ENCODE measurements around the gene SPI1.
"Not testable (repeated sequence)": the region's sequence is repeated elsewhere in the genome, so short reads cannot be mapped to it uniquely, and the experiment has no call there.

The SPI1 gene

DNA sequence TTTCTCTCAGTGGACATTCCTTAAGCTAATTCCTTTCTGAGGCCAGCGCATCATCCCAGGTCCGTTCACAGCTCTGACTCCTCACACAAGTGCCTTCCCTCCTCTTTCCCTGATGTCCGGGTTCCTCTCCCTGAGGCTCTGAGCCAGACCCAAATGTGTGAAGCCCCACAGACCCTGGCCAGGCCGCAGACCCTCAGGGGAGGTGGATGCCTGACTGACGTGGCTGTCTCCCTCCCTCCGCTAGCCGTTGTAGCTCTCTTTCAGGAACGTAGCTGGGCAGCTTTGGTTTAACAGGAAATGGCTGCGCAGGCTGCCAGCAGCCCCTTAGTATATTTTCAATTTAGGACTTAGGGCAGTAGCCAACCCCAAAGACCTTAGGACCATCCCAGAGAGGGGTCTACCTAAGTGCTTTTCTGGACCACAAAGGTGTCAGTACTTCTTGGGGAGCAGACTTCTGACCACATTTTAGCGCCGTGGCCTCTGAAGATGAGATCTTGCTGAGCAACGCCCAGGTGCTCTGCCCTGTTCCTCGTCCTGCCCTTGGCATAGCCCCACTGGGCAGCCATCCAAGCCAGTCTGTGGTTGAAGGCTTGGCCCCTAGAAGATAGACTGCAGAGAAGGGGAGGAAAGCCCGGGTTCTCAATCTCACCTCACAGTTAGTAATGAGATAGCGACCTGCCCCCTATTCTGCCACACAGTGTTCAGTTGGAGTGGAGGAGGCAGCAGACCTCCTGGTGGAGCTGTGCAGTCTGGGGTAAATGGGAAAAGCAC lies 52.9 kb downstream of the SPI1 start:
- no peak overlapping the region for H3K4me3 Mint-ChIP-seq
- H3K27me3 Mint-ChIP-seq (ENCODE audit: low read depth): no peaks in the 10 kb centered on the region
- no peak overlapping the region for H3K27ac Mint-ChIP-seq
- H3K4me1 Mint-ChIP-seq (ENCODE audit: low read depth): peaks cover 2% of the 10 kb centered on the region
- no peaks in the 10 kb centered on the region for H3K9me3 Mint-ChIP-seq
- peaks cover 37% of the 10 kb centered on the region for H3K36me3 Mint-ChIP-seq (ENCODE audit: low read depth)

DNA sequence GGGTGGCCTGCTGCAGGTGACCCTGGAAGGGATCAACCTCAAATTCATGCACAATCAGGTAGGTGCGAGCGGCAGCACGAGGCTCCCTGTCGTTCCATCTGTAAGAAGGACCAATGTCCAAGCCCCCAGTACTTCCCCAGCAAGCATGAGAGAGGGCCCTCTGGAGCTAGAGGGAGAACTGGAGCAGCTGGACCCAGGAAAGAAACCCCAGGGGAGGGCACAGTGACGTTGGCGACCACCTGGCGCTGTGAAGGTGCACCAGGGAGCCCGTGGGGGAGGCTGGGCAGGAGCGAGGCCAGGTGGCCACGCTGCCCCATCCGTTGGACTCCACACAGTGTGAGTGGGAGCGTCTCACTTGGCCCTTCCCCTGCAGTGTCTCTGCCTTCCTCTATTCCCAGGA lies 53.8 kb downstream of the SPI1 start:
- Mint-ChIP-seq H3K9me3 (no peaks in the 10 kb centered on the region), H3K4me1 (ENCODE audit: low read depth) (peaks cover 2% of the 10 kb centered on the region), H3K36me3 (ENCODE audit: low read depth) (peaks cover 37% of the 10 kb centered on the region), H3K27ac (no peak overlapping the region), H3K4me3 (no peak overlapping the region), H3K27me3 (ENCODE audit: low read depth) (no peaks in the 10 kb centered on the region)

- no peaks in the 10 kb centered on the region for H3K9me3 Mint-ChIP-seq
- no peaks in the 10 kb centered on the region for H3K27me3 Mint-ChIP-seq (ENCODE audit: low read depth)
- peaks cover 27% of the 10 kb centered on the region for H3K36me3 Mint-ChIP-seq (ENCODE audit: low read depth)
- H3K4me1 Mint-ChIP-seq (ENCODE audit: low read depth): peaks cover 6% of the 10 kb centered on the region
- no peak overlapping the region for H3K4me3 Mint-ChIP-seq
- H3K27ac Mint-ChIP-seq: no peak overlapping the region
Measured at GRCh38 chr11:47318166-47318565, 60.2 kb downstream of the SPI1 start.

DNA sequence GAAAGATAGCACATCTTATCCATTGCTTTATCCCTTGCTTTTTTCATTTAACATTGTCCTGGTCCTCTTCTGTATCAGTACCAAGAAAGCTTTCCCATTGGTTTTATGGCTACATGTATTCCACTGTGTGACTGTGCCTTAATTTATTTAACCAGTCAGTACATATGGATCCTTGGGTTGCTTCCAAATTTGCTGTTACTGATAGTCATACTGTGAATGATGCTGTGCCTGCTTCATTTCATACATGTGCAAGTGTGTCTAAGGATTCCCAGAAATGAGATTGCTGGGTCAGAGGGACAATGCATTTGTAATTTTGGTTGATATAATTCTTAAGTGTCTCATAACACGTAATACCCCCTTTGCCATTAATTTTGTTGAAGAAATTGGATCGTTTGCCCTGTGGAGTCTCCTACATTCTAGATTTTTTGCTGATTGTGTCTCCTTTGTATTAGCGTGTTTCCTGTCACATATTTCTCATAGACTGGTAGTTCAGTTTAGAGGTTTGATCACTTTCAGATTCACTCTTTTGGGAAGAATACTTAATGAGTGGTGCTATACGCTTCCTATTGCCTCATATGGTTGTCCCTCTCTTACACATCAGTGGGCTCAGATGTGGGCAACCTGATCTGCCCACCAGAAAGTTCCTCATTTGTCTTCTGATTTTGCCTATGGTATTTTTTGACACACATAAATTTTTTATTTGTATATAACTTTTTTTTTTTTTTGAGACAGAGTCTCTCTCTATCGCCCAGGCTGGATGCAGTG lies 61.1 kb downstream of the SPI1 start:
- Mint-ChIP-seq H3K4me3 (no peak overlapping the region), H3K36me3 (ENCODE audit: low read depth) (peaks cover 31% of the 10 kb centered on the region), H3K27ac (peak overlapping the region; percentile 1), H3K4me1 (ENCODE audit: low read depth) (peaks cover 6% of the 10 kb centered on the region), H3K27me3 (ENCODE audit: low read depth) (no peaks in the 10 kb centered on the region), H3K9me3 (no peaks in the 10 kb centered on the region)

DNA sequence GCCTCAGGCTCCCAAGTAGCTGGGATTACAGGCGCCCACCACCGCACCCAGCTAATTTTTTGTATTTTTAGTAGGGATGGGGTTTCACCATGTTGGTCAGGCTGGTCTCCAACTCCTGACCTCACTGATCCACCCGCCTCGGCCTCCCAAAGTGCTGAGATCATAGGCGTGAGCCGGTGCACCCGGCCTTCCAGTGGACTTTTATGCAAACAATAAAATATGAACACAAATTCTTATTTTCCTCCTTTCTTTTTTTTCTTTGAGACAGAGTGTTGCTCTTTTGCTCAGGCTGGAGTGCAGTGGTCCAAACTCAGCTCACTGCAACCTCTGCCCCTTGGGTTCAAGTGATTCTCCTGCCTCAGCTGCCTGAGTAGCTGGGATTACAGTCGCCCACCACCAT lies 61.8 kb downstream of the SPI1 start:
- H3K9me3 Mint-ChIP-seq; H3K27me3 Mint-ChIP-seq (ENCODE audit: low read depth); H3K27ac Mint-ChIP-seq; H3K4me3 Mint-ChIP-seq; H3K4me1 Mint-ChIP-seq (ENCODE audit: low read depth): not testable (repeated sequence)
- H3K36me3 Mint-ChIP-seq (ENCODE audit: low read depth): peaks cover 30% of the 10 kb centered on the region

GRCh38 chr11:47314992-47315391 lies 63.4 kb downstream of the SPI1 start:
- peaks cover 34% of the 10 kb centered on the region for H3K36me3 Mint-ChIP-seq (ENCODE audit: low read depth)
- no peaks in the 10 kb centered on the region for H3K27me3 Mint-ChIP-seq (ENCODE audit: low read depth)
- H3K27ac Mint-ChIP-seq: no peak overlapping the region
- no peak overlapping the region for H3K4me3 Mint-ChIP-seq
- H3K4me1 Mint-ChIP-seq (ENCODE audit: low read depth): peaks cover 6% of the 10 kb centered on the region
- no peaks in the 10 kb centered on the region for H3K9me3 Mint-ChIP-seq

DNA sequence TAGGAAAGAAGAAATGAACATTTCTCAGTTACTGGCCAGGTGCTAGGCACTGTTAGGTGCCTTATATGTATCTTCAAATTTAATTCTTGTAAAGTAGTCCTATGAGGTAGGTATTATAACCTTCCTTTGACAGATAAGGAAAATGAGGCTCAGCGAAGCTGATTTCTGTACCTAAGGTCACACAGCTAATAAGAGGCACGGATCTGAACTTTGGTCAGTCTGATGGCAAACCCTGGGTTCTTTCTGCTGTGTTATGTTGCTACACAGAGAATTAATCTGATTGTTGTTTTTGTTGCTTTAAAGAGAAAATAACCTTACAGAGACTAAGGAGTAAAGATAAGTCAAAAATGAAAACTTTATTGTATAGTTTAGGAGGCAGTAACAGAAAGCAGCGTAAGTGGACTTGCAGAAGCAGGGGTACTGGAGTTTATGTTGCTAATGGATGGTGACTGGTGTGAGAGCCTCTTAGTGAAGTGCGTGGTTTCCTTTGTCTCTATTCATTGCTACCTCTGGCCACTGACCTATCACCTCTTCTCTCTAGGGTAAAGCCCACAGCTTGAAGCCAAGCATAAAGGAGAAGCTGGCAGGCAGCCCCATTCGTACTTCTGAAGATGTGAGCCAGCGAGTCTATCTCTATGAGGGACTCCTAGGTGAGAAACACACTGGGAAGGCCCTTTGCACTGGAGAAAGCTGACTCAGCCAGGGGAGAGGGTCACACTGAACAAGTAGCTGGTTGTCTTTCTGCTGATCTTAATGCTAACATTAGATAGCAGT lies 70.1 kb downstream of the SPI1 start:
- no peak overlapping the region for H3K27ac Mint-ChIP-seq
- no peaks in the 10 kb centered on the region for H3K27me3 Mint-ChIP-seq (ENCODE audit: low read depth)
- H3K36me3 Mint-ChIP-seq (ENCODE audit: low read depth): peaks cover 46% of the 10 kb centered on the region
- H3K9me3 Mint-ChIP-seq: no peaks in the 10 kb centered on the region
- no peak overlapping the region for H3K4me3 Mint-ChIP-seq
- H3K4me1 Mint-ChIP-seq (ENCODE audit: low read depth): no peaks in the 10 kb centered on the region

DNA sequence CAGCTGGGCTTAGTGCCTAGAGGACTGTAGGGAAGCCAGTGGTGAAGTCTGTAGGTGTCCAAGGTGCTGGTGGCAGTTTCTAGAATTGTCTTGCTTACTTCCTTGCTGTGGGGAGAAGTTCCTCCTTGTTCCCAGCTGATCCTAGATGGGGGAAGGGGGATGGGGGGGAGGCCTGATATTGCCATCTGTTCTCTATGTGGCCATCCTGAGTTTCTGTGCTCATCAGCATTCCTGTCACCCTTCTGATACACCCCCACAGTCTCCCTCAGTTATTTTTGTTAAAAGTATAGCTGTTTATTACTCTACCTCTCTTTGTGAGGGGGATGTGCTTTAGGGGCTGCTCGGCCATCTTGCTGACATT lies 71.9 kb downstream of the SPI1 start:
- Mint-ChIP-seq H3K4me3 (no peak overlapping the region), H3K27me3 (ENCODE audit: low read depth) (no peaks in the 10 kb centered on the region), H3K36me3 (ENCODE audit: low read depth) (peaks cover 54% of the 10 kb centered on the region), H3K9me3 (peaks cover 14% of the 10 kb centered on the region), H3K4me1 (ENCODE audit: low read depth) (peaks cover 8% of the 10 kb centered on the region), H3K27ac (no peak overlapping the region)

- H3K36me3 Mint-ChIP-seq (ENCODE audit: low read depth): peaks cover 52% of the 10 kb centered on the region
Measured at GRCh38 chr11:47305734-47306483, 72.4 kb downstream of the SPI1 start.

More at GRCh38 chr11:47305734-47306483, 72.4 kb downstream of the SPI1 start:
- H3K4me3 Mint-ChIP-seq: no peak overlapping the region
- H3K27ac Mint-ChIP-seq: no peak overlapping the region
- H3K27me3 Mint-ChIP-seq (ENCODE audit: low read depth): no peaks in the 10 kb centered on the region
- H3K9me3 Mint-ChIP-seq: peaks cover 16% of the 10 kb centered on the region
- H3K4me1 Mint-ChIP-seq (ENCODE audit: low read depth): peaks cover 8% of the 10 kb centered on the region
